ENCODE data around the gene NAAA.
"Not testable (repeated sequence)": the region's sequence is repeated elsewhere in the genome, so short reads cannot be mapped to it uniquely, and the experiment has no call there.

- not testable (repeated sequence) for TF ChIP-seq POLR2AphosphoS5 (IDR thresholded peaks at IDR 0.05; ENCODE audit: low read depth, low read length)
- TF ChIP-seq, protein P1, sequence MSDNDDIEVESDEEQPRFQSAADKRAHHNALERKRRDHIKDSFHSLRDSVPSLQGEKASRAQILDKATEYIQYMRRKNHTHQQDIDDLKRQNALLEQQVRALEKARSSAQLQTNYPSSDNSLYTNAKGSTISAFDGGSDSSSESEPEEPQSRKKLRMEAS (IDR thresholded peaks at IDR 0.05; ENCODE audit: low read depth): not testable (repeated sequence)
Observed at GRCh38 chr4:75958546-75958945, 17.7 kb upstream of the NAAA start.

Measured in SK-N-SH (cell line).